ENCODE results near the gene CHKB.

DNA sequence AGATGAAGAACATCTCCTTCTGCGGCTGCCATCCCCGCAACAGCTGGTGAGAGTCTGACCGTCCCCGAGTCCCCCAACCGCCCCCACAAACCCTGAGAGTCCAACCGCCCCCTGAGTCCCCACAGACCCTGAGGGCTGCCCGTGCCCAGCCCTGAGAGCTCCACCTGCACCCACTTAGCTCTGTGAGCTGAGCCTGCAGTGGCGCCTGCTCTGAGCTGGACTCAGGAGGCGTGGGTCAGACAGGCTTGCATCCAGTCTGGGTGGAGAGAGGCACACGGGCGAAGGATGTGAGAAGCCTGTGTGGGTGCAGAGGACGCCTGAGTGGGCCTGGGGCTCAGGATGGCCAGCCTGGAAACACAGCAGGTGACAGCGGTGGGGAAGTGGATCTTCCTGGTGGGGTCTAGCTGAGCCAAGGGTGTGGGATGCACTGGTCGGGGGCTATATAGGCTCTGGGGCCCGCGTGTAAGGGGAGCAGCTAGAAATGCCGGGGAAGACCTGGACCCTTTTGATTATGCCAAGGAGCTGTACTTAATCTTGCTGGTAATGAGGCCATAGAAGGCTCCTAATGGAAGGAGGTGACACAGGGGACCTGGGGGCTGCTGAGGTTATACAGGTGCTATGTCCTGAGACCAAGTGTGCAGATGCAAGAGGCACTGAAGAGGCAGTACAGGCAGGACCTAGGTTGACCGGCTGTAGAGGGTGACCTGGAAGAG, 24.5 kb upstream of the CHKB start:
- TF ChIP-seq, protein P1, sequence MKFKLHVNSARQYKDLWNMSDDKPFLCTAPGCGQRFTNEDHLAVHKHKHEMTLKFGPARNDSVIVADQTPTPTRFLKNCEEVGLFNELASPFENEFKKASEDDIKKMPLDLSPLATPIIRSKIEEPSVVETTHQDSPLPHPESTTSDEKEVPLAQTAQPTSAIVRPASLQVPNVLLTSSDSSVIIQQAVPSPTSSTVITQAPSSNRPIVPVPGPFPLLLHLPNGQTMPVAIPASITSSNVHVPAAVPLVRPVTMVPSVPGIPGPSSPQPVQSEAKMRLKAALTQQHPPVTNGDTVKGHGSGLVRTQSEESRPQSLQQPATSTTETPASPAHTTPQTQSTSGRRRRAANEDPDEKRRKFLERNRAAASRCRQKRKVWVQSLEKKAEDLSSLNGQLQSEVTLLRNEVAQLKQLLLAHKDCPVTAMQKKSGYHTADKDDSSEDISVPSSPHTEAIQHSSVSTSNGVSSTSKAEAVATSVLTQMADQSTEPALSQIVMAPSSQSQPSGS (tag by site-specific recombination; IDR thresholded peaks at IDR 0.05; ENCODE audit: low read depth), result no peak
- TF ChIP-seq, protein P2, sequence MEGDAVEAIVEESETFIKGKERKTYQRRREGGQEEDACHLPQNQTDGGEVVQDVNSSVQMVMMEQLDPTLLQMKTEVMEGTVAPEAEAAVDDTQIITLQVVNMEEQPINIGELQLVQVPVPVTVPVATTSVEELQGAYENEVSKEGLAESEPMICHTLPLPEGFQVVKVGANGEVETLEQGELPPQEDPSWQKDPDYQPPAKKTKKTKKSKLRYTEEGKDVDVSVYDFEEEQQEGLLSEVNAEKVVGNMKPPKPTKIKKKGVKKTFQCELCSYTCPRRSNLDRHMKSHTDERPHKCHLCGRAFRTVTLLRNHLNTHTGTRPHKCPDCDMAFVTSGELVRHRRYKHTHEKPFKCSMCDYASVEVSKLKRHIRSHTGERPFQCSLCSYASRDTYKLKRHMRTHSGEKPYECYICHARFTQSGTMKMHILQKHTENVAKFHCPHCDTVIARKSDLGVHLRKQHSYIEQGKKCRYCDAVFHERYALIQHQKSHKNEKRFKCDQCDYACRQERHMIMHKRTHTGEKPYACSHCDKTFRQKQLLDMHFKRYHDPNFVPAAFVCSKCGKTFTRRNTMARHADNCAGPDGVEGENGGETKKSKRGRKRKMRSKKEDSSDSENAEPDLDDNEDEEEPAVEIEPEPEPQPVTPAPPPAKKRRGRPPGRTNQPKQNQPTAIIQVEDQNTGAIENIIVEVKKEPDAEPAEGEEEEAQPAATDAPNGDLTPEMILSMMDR (tag by site-specific recombination; IDR thresholded peaks at IDR 0.05), result no peak
- TF ChIP-seq TCF7L2 (IDR thresholded peaks at IDR 0.05; ENCODE audit: borderline replicate concordance, low read depth, low read length) (no peak), ZNF292 (tag by site-specific recombination; IDR thresholded peaks at IDR 0.05; ENCODE audit: borderline replicate concordance, low read depth) (no peak), ZNF777 (tag by site-specific recombination; IDR thresholded peaks at IDR 0.05; ENCODE audit: borderline replicate concordance) (no peak), ZNF248 (tag by site-specific recombination; IDR thresholded peaks at IDR 0.05) (no peak), ZBTB8A (tag by site-specific recombination; IDR thresholded peaks at IDR 0.05) (no peak), ZNF341 (tag by site-specific recombination; IDR thresholded peaks at IDR 0.05; ENCODE audit: low read depth) (no peak), ZNF544 (tag by site-specific recombination; IDR thresholded peaks at IDR 0.05) (no peak), ZNF501 (tag by site-specific recombination; IDR thresholded peaks at IDR 0.05) (no peak)
- TF ChIP-seq, protein P3, sequence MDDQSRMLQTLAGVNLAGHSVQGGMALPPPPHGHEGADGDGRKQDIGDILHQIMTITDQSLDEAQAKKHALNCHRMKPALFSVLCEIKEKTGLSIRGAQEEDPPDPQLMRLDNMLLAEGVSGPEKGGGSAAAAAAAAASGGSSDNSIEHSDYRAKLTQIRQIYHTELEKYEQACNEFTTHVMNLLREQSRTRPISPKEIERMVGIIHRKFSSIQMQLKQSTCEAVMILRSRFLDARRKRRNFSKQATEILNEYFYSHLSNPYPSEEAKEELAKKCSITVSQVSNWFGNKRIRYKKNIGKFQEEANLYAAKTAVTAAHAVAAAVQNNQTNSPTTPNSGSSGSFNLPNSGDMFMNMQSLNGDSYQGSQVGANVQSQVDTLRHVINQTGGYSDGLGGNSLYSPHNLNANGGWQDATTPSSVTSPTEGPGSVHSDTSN (CRISPR knock-in tag; IDR thresholded peaks at IDR 0.05), result no peak
- TF ChIP-seq, protein P4, sequence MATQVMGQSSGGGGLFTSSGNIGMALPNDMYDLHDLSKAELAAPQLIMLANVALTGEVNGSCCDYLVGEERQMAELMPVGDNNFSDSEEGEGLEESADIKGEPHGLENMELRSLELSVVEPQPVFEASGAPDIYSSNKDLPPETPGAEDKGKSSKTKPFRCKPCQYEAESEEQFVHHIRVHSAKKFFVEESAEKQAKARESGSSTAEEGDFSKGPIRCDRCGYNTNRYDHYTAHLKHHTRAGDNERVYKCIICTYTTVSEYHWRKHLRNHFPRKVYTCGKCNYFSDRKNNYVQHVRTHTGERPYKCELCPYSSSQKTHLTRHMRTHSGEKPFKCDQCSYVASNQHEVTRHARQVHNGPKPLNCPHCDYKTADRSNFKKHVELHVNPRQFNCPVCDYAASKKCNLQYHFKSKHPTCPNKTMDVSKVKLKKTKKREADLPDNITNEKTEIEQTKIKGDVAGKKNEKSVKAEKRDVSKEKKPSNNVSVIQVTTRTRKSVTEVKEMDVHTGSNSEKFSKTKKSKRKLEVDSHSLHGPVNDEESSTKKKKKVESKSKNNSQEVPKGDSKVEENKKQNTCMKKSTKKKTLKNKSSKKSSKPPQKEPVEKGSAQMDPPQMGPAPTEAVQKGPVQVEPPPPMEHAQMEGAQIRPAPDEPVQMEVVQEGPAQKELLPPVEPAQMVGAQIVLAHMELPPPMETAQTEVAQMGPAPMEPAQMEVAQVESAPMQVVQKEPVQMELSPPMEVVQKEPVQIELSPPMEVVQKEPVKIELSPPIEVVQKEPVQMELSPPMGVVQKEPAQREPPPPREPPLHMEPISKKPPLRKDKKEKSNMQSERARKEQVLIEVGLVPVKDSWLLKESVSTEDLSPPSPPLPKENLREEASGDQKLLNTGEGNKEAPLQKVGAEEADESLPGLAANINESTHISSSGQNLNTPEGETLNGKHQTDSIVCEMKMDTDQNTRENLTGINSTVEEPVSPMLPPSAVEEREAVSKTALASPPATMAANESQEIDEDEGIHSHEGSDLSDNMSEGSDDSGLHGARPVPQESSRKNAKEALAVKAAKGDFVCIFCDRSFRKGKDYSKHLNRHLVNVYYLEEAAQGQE (tag by site-specific recombination; IDR thresholded peaks at IDR 0.05), result no peak
- TF ChIP-seq, protein P5, sequence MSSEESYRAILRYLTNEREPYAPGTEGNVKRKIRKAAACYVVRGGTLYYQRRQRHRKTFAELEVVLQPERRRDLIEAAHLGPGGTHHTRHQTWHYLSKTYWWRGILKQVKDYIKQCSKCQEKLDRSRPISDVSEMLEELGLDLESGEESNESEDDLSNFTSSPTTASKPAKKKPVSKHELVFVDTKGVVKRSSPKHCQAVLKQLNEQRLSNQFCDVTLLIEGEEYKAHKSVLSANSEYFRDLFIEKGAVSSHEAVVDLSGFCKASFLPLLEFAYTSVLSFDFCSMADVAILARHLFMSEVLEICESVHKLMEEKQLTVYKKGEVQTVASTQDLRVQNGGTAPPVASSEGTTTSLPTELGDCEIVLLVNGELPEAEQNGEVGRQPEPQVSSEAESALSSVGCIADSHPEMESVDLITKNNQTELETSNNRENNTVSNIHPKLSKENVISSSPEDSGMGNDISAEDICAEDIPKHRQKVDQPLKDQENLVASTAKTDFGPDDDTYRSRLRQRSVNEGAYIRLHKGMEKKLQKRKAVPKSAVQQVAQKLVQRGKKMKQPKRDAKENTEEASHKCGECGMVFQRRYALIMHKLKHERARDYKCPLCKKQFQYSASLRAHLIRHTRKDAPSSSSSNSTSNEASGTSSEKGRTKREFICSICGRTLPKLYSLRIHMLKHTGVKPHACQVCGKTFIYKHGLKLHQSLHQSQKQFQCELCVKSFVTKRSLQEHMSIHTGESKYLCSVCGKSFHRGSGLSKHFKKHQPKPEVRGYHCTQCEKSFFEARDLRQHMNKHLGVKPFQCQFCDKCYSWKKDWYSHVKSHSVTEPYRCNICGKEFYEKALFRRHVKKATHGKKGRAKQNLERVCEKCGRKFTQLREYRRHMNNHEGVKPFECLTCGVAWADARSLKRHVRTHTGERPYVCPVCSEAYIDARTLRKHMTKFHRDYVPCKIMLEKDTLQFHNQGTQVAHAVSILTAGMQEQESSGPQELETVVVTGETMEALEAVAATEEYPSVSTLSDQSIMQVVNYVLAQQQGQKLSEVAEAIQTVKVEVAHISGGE (tag by site-specific recombination; conservative IDR thresholded peaks at IDR 0.05; ENCODE audit: low read depth), result no peak
